Right renal cortex interstitium (tissue), 3 donors: ENCODE data around the gene CD163L1. TPM values are rescaled to one million over a fixed set of nuclear protein-coding genes. Genes with fewer than 3 reads are reported as not detected.
"Not testable (repeated sequence)": the region's sequence is repeated elsewhere in the genome, so short reads cannot be mapped to it uniquely, and the experiment has no call there.

ENCODE experiments used
- DNase-seq, 3 donors: peaks; one replicate each; pipeline ENCODE4 v3.0.0-alpha.2; 2013; ENCODE audit warnings: low read depth in 3 of 3, low spot score in 2 of 3
- polyA plus RNA-seq, 3 donors: library from polyadenylated mRNA; unstranded; fragments of 120-200 nt; gene quantifications; one replicate each; pipeline ENCODE4 v1.2.1, GENCODE V29; 2013; ENCODE audit not compliant: insufficient read length in 3 of 3

The CD163L1 gene
- polyA plus RNA-seq, 3 donors = 1.6 to 2.8 (median 1.9) TPM

DNA sequence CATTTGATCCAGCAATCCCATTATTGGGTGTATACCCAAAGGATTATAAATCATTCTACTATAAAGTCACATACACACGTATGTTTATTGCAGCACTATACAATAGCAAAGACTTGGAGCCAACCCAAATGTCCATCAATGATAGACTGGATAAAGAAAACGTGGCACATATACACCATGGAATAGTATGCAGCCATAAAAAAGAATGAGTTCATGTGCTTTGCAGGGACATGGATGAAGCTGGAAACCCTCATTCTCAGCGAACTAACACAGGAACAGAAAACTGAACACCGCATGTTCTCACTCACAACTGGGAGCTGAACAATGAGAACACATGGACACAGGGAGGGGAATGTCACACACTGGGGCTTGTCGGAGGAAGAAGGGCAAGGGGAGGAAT, 106.2 kb downstream of the CD163L1 start:
- DNase-seq = not testable (repeated sequence)

GRCh38 chr12:7327918-7328317, 116.0 kb downstream of the CD163L1 start:
- DNase-seq = no peak

DNA sequence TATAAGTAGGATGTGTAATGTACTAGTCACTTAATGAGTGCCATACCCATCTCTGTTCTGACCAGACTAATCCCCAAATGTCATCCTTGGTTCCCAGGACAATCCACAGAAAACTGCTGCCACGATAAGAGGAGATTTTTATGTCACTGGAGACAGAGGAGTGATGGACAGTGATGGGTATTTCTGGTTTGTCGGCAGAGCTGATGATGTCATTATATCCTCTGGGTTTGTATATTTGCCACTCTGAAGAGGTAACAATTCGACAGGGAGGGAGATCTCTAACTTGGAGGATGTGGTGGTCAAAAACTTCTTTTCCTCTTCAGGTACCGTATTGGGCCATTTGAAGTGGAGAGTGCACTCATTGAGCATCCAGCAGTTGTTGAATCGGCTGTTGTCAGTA, 119.8 kb downstream of the CD163L1 start:
- no peak for DNase-seq

GRCh38 chr12:7322599-7322998, 121.4 kb downstream of the CD163L1 start:
- DNase-seq = no peak

DNA sequence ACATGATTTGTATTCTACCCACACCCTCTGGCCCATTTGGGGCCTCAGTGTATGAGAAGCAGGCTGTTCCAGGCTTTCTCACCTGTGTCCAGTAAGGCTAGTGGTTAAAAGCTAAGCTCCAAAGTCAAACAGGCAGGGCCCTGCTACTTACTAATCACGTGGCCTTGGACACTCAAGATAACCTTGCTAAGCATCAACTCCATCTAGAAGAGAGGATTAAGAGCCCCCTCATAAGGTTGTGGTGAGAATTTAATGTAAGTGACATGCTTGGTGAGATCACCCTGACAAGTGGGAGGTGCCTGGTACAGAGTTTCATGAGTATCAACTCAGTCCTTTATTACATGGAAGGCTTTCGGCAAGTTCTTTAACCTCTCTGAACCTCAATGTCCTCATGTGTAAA, 122.3 kb downstream of the CD163L1 start:
- DNase-seq = no peak

DNA sequence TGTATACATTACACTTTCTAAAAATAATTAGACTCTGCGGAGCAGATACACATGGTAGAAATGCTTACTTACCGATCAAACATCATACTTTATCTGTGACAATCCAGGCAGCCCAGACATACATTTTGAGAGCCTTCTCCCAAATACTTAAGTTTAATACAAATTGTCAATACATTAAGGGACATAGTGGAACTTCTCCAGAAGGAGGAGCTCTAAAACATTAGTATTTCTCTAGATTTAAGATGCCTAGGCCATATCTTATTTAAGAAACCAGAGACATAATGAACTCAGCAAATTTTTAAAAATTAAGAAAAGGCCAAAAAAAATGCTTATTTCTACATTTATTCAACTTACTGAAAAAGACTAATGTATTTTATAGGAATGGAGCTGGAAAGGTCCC, 124.0 kb downstream of the CD163L1 start:
- no peak for DNase-seq

DNA sequence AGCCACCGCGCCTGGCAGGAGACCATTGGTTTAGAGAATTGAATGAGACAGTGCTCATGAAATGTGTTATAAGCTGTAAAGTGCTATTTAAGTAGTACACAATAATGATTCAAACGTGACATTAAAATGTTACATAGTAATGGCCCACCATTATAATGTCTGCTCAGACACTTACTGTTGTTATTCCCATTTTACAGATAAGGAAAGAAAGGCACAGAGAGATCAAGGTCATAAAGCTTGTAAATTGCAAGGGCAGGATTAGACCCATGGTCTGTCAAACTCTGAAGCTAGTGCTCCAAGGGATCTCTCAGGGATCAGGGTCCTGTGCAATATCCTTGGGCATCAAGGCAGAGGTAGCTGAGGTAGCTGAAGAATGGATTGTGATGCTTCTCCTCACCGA, 133.9 kb downstream of the CD163L1 start:
- no peak for DNase-seq

Other genes starting within 250 kb of the CD163L1 start
- not detected for gene ACSM4, start 140.1 kb downstream of the CD163L1 start, polyA plus RNA-seq
- gene CD163, start 59.6 kb upstream of the CD163L1 start, polyA plus RNA-seq = 10 to 100 TPM in 2 of 3 donors, 1 to 10 TPM in 1; 9.4 to 11.1 (median 10.8) TPM
- gene APOBEC1, start 221.8 kb upstream of the CD163L1 start, polyA plus RNA-seq = not detected